SIG-M5 (cell line): Measurements from ENCODE around the gene NME3.
A peak's percentile ranks its signal among the peaks of the same experiment; 100 is the strongest.

ENCODE experiments used
- DNase-seq: peaks from one replicate; lab custom pipeline; 2025; lab: John Stamatoyannopoulos, UW

NME3 gene

DNA sequence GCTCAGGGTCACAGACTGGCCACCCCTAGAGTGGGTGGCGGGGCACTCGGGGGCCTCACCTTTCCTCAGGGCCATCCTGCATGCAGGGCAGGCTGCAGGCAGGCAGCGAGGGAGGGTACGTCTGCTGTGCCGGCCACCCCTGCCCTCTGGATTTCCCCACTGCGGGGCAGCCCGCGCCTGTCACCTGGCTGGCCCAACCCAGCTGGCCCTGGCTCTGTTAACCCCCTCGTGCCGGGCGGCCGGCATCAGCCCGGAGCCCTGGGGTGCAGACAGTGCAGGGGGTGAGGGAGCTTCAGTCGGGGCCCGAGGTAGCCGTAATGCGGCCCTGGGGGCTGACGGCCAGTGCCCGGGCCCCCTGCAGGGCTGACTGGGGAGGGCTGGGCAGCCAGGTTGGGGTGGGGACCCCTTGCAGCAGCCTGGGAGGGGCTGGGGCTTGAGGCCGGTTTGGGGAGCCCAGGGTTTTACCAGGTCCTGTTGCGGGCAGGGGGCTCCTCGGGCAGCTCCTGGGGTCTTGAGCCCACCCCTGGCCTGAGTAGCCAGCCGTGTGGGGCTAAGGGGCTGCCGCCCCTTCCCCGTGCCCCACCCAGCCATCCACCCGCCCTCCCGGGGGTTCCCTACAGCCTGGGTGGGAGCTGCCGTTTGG, 22.4 kb upstream of the NME3 start, which contains the start of gene IGFALS:
IGFALS (minus strand) TSS at position 128 of the 643 bp plus-strand sequence; CDS start at position 75, 53 bp downstream.
- no peak for DNase-seq

DNA sequence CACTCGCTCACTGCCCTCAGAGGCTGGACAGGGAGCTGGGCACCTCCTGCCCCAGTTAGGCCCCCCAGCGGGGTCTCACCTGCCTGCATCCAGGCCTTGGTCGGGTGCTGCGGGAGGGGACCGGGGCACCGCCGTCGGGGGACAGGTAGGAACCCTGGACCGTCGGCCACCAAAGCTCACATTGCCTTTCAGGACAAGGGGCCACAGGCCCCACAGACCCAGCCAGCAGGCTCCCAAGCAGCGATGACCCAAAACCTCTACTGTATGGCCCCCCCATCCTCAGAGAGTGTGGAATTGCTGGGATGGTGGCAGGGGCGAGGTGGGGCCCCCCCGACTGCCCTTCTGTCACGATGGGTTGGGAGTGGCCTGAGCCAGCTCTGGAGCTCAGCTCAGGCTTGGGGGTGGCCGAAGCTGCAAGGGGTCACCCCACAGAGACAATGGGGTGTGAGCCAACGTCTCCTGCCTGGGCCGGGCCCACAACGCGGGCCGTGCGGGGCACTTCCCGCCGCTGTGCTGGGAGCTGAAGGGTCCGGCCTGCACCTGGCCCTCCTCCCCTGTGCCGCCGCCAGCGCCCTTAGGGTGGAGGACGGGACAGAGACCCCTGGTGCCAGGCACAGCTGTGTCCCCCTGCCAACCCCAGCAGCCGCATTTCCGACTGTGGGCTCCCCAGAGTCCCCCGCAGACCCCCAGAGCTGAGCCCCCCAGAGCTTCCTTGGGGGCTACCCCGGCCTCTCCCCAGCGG, 21.7 kb upstream of the NME3 start:
- no peak for DNase-seq

DNA sequence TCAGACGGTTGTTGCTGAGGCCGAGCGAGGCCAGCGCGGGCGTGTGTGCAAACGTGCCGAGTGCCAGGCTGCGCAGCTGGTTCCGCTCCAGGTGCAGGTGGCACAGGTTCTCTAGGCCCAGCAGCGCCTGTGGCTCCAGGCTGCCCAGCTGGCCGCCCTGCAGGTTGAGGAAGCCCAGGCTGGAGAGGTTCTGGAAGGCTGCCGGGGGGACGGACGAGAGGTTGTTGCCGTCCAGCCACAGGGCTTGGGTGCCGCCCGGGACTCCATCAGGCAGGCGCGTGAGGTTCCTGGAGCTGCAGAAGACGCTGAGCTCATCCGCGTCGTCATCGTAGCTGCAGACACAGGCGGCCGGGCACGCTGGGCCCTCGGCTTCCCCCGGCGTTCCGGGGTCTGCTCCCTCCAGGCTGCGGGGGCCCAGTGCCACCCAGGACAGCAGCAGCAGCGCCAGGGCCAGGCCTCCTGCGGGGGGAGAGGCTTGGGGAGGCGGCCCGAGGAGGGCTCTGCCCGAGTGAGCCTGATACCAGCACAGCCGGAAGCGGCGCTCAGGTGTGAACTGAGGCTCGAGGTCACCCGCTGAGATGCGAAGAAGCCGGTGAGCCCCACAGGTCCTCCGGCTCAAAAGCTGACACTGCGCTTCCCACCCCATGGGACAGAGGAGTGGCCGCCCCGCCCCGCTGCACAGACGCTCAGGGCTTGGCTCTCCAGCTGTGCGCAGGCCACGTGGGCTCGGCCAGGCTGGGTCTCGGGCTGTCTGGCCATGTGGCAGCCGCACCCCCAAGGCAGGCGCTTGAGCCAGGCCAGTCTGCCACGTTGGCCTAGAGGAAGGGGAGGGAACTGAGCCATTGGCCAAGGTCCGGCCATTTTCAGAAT, 20.8 kb upstream of the NME3 start:
- DNase-seq: no peak

DNA sequence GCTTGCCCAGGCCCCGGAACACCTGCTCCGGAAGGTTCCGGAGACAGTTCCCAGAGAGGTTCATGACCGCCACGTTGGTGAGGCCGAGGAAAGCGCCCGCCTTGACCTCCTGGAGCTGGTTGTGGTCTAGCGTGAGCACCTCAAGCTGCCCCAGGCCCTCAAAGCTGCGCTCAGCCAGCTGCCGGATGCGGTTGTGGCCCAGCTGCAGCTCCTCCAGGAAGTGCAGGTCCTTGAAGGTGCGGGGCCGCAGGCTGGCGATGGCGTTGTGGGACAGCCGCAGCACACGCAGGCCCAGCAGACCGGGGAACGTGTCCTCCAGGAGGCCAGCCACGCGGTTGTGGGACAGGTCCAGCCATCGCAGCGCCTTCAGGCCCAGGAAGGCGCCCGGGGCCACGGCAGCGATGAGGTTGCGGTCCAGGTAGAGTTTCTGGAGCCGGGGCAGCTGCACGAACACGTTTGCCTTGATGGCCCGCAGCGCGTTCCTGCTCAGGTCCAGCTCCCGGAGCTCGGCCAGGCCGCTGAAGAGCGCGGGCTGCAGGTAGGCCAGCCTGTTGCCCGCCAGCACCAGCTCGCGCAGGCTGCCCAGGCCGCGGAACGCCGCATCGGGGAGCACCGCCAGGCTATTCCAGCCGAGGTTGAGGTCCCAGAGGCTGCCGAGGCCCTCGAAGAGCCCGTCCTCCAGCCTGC, 20.1 kb upstream of the NME3 start:
- no peak for DNase-seq

DNA sequence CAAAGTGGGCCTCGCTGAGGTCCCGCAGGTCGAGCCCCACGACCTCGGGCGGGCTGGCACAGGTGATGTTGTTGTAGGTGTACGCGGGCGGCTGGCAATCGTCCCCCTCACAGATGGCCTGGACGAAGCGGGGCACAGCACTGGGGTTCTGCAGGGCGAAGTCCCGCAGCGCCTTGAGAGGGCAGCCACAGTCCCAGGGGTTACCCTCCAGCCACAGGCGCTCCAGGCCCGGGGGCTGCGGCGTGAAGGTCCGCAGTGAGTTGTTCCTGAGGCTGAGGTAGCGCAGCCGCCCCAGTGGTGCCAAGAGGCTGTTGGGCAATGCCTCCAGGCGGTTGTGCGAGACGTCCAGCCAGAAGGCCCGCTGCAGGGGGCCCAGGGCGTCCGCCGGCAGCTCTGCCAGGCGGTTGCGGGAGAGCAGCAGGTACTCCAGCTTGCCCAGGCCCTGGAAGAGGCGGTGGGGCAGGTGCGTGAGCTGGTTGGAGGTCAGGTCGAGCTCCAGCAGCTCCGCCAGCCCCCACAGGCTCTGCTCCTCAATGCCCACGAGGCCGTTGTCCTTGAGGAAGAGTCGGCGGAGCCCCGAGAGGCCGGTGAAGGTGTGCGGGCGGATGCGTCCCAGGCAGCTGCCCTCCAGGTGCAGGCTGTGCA, 19.4 kb upstream of the NME3 start:
- no peak for DNase-seq

DNA sequence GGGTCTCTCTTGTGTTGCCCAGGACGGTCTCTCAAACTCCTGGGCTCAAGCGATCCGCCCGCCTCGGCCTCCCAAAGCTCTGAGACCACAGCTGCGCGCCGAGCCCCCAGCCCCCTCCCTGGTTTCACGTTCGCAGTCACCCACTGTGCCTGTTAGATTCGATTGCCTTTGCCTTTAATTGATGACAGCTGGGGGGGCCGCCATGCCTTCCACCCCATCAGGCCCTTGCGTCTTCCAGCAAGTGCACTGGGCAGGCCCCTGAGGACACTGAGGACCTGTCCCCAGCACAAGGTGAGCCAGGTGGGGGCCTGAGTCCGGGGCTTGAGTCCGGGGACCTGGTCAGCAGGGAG, 18.9 kb upstream of the NME3 start:
- DNase-seq: no peak

DNA sequence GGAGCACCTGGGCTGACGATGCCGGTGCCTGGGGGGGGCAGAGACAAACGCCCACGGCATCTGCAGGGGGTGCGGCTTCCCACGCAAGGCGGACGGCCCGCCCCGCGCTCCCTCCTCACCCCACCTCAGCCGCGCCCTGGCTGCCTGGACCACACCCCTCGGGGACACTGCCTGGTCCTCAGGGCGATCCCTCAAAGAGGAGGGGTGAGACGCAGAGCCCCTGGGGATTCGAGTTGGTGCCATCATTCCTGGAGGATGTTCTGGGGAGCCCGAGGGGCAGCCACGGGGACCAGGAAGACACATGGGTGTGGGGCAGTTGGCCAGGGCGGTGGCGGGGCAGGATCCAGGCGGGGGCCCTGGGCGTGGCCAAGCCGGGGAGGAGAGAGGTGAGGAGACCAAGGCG, 18.3 kb upstream of the NME3 start:
- no peak for DNase-seq

DNA sequence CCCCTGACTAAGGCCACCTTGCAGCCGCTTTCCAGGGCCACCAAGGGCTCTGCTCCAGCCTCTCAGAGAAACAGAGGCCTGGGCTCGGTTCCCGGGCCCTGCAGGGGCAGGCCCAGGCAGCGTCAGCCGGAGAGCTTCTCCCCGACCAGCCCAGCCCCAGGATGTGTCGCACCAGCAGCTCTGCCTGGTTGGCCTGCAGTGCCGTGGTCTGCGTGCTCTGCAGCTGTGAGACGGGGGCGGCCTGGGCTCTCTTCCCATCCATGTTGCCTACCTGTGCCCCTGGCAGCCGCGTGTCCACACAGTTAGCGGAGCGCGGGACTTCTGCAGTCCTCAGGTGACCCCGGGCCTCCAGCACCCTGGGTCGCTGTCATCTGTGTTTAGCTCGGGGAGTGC, 17.4 kb upstream of the NME3 start:
- no peak for DNase-seq

DNA sequence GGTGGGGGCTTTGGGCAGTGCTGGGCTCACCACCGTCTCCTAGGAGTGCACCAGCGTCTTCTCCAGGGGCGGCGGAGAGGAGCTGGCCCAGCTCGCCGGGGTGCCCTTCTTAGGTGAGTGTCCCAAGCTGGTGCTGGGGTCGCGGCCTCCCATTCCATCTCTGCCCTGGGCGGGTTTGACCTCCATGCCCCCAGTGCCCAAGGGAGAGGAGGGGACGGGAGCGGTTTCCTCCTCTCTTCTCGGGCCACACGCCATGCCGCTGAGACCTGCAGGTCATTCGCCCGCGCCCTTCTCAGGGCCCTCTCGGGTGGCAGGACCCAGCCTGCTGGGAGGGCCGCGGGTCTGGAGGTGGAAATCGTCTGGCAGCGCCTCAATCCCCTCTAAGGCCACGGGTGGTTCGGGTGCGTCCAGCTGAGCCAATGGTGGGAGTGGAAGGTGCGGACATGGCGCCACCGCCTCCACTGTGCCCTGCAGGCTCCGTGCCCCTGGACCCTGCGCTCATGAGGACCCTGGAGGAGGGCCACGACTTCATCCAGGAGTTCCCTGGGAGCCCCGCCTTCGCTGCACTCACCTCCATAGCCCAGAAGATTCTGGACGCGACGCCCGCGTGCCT, 16.9 kb upstream of the NME3 start:
- DNase-seq: no peak

DNA sequence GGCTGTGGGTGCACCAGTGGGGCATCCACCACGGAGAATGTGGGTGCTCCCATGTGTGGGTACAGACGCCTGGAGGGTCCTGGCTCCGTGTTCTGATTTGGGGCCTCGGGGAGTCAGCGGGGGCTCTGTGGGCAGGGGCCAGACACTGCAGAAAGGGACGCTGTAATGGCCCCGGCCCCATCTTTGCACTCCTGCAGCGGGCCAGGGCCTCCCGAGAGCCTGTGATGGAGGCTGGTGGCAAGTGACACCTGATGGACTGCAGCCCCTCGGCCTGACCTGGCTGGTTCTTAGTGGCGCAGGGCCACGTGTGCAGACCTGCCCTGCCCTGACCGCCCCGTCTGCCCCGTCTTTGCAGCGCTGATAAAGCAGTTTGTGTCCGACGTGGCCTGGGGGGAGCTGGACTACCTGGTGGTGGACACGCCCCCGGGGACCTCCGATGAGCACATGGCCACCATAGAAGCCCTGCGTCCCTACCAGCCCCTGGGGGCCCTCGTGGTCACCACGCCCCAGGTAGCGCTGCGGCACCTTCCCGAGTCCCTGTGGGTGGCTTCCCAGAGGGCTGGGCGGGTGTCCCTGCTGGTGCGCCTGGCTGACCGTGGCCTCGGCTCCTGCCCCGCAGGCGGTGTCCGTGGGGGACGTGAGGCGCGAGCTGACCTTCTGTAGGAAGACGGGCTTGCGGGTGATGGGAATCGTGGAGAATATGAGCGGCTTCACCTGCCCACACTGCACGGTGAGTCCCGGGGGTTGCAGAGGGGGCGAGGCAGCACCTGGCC, 16.2 kb upstream of the NME3 start:
- DNase-seq: no peak

DNA sequence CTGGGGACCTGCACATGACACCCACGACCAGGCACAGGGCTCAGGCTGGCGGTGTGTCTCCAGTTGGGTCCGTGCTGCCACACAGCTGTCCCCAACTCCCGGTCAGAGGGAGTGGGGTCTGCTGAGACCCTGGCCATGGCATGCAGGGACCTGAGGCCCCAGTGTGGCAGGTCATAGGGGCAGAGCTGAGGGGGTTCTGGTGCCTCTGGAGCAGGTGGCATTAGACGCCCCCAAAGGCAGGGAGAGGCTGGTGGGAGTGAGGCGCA, 15.6 kb upstream of the NME3 start:
- no peak for DNase-seq

DNA sequence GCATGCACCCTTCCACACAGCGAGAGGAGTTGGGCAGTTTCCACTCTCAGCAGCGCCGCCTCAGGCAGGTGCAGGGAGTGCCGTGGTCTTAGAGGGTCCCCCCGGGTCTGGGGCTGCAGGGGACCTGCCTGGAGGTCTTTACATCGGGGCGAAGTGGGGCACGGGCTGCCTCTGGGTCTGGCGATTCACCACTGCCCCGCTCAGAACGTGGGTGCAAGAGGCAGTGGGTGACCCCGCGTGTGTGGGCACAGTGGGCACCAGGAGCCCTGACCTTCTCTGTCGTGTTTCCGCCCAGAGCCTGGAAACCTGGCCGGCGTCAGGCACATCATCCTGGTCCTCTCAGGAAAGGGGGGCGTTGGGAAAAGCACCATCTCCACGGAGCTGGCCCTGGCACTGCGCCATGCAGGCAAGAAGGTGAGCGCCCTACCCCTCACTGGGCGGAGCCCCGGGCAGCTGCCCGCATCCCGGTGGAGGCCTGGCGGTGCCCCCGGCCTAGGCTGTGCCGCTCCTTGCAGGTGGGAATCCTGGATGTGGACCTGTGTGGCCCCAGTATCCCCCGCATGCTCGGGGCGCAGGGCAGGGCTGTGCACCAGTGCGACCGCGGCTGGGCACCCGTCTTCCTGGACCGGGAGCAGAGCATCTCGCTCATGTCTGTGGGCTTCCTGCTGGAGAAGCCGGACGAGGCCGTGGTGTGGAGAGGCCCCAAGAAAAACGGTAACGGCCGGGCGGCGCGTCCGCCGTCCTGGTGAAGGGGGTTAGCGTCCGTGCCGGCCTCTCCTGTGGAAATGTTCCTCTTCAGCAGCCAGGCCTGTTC, 15.1 kb upstream of the NME3 start:
- DNase-seq: no peak

DNA sequence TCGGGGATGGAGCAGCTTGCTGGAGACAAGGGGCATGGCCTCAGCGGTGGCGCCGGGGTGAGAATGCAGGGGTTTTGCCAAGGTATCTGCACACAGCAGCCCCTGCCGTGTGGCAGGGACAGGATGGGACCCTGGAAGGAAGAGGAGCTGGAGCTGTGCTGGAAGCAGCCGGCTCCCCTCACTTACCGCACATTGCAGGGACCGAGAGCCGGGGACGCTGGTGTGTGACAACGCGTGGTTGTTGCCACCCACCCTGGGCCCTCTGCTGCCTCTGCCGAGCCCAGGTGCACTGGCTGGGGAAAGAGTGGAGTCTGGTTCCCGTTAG, 14.5 kb upstream of the NME3 start:
- DNase-seq: no peak

DNA sequence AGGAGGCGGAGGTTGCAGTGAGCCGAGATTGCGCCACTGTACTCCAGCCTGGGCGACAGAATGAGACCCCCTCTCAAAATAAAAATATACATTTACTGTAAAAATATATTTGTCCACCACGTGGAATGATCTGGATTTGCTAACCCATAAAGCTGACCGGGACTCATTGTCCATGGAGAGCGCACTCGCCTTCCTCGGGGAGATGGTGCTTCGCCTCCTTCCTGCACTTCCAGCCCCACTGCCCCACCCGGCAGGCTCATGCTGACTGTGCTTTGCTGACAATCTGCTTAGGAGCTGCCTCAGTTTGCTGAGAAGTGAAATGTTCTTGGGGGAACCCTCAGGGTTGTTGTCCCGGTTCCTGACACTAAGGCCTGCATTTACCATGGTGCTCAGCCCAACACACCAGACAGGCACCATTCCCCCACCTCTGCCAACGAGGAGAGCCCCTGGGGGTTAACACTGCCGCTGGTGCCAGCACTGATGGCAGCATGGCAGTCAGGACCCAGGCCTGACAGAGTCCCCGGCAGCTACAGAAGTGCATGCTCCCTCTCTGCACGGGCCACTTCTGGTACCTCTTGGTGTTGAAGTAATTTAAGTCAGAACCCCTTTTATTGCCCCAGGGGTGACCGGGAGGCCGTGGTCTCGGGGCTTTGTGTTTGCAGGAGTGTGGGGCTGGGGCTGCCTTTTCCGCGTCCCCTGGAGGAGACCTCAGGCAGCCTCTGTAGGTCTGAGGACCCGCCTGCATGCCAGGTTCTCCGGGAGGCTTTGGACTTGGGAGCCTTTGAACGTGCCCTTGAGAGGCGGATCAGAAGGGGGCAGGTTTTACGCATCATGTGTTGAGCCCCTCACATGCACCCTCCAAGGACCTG, 13.9 kb upstream of the NME3 start:
- no peak for DNase-seq

DNA sequence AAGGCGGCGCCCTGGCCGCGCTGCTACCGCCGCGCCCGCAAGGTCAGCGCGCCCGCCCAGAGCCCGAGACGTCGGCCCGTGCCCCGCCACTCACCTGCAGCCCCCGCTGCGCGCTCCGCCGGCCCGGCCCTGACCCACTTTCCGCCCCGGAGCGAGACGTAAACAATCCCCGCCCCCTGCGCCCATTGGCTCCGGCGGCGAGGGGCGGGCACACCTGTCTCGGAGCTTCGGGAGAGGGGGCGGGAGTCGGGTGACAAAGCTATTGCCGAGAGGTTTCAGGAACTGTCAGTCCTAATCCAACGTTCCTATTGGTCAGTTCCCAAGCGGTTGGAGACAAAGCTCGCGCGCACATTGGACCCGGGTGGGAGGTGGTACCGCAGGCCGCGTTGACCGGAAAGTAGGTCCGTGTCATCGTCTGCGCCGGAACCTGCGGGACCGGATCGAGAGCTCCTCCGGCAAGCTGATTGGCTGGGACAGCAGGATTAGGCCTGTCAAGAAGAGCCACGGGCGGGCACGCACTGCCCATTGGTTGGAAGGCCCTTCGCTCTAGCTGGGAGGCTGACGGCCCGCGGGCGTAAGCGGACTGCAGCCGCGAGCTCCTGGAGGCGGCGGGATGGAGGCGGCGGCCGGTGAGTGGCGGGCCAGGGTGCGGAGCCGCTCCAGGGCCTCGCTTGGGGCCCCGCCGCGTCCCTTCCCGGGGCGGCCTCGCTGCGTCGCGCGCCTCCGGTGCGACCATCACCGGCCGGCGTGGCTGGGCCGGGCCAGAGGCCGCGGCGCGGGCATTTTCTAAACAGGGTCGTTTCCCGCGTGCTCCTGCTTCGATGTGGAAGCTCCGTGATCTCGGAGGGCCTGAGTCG, 11.3 kb upstream of the NME3 start, which contains the start of the genes NUBP2 and SPSB3:
NUBP2 (plus strand) TSS at position 553 of the 857 bp plus-strand sequence; CDS start at position 614, 61 bp downstream.
SPSB3 (minus strand) TSS at position 164 of the 857 bp plus-strand sequence. CDS start 1,088 bp downstream, outside the sequence.
- peak; percentile 95 for DNase-seq

DNA sequence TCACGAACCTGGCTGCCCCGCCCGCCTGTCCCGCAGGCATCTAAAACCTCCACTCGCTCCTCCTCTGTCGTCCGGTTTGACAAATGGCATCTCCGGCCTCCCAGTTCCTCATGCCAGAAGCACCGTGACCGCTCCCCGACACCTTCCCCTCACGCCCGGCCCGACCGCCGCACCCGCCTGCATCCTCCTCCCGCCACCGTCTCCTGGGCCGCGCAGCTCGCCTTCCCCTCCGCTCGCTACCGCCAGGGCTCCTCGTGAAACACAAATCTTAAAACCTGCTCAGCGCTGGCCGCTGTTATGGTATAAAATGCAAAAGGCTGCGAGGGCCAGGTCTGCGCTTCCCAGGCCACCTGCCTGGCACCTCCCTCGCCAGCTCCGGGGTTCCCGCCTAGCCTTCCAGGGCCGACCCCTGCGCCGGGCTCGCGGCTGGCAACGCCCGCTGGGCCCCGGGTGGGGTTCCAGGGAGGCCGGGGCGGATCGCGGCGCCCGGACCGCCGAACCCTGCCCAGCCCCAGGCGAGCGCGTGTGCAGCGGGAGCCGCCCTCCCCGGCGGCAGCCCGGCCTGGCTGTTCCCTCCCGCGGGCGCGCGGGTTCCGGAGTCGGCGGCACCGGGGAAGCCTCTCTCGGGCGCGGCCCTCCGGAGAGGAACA, 10.5 kb upstream of the NME3 start:
- no peak for DNase-seq

DNA sequence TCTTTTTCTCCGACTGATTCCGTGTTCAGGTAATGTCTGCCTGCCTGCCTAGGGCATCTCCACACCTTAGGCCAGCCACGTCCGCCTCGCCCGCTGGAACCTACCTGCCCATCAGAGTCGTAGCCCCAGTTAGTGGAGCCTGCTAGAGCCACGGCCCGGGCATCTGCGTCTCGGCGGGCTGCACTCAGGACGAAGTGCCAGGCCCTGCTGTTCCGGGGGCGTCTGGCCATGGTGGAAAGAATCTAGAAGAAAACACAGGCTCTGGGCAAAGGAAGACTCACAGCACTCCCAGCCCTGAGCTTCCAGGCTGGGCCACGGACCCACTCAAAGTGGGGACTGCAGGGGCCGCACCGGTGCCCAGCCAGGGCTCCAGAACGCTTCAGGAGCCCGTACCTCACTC, 9.9 kb upstream of the NME3 start:
- DNase-seq: no peak
